SK-N-MC (cell line): Measurements from ENCODE around the gene ZNF784.

Source experiments
- DNase-seq: peaks from one replicate; pipeline ENCODE4 v3.0.0-alpha.2; 2011; ENCODE audit warnings: low read depth, low spot score
- H3K27ac ChIP-seq: fragments of 200-600 bp; sonication (generic); 2 replicates; pipeline ENCODE4 v1.5.1; 2016; ENCODE audit warnings: mixed run types
- H3K36me3 ChIP-seq: fragments of 200-600 bp; sonication (generic); 2 replicates; pipeline ENCODE4 v1.6.1; 2017; ENCODE audit warnings: antibody characterized with exemption, low read length, mixed read lengths; ENCODE audit not compliant: insufficient read depth
- H3K4me3 ChIP-seq: fragments of 200-600 bp; sonication (generic); 2 replicates; pipeline ENCODE4 v1.5.1; 2016
- H3K9ac ChIP-seq: fragments of 200-600 bp; sonication (generic); 2 replicates; pipeline ENCODE4 v1.8.0; 2017; ENCODE audit warnings: mixed run types, mixed read lengths; ENCODE audit not compliant: insufficient read length
- H3K9me3 ChIP-seq: fragments of 200-600 bp; sonication (generic); 2 replicates; pipeline ENCODE4 v1.6.1; 2017; ENCODE audit warnings: low read depth, mild to moderate bottlenecking, antibody characterized with exemption, low read length, moderate library complexity, mixed read lengths
- EZH2 ChIP-seq: fragments of 200-600 bp; sonication (generic); IDR thresholded peaks from one replicate; pipeline ENCODE4 v1.6.1; 2017; ENCODE audit warnings: antibody characterized with exemption
- FOXP2 ChIP-seq: optimal IDR thresholded peaks from 2 replicates; pipeline ENCODE3; 2011; ENCODE audit warnings: mild to moderate bottlenecking, moderate library complexity; ENCODE audit not compliant: insufficient read depth; ENCODE audit errors: extremely low read length, control extremely low read depth
- POLR2AphosphoS5 ChIP-seq: IDR thresholded peaks from 2 replicates; pipeline ENCODE4 v1.6.1; 2012; ENCODE audit warnings: mild to moderate bottlenecking, low read depth, low read length, borderline replicate concordance

Gene ZNF784

GRCh38 chr19:55613930-55614710 is 10.2 kb downstream of the ZNF784 start:
- Histone ChIP-seq H3K9me3 (no peaks in the 10 kb centered on the region), H3K27ac (no peak overlapping the region), H3K36me3 (peaks cover 9% of the 10 kb centered on the region; the same call in 1 of the 2 replicates), H3K4me3 (no peak overlapping the region), H3K9ac (no peak overlapping the region)
- no peak for TF ChIP-seq FOXP2
- TF ChIP-seq POLR2AphosphoS5: no peak
- TF ChIP-seq EZH2: no peak
- no peak for DNase-seq

GRCh38 chr19:55613396-55613795 is 11.0 kb downstream of the ZNF784 start:
- Histone ChIP-seq H3K9me3 (no peaks in the 10 kb centered on the region), H3K27ac (no peak overlapping the region), H3K9ac (no peak overlapping the region), H3K4me3 (no peak overlapping the region), H3K36me3 (peaks cover 9% of the 10 kb centered on the region; the same call in 1 of the 2 replicates)
- DNase-seq: no peak
- TF ChIP-seq EZH2 (no peak), POLR2AphosphoS5 (no peak), FOXP2 (no peak)

GRCh38 chr19:55611983-55612645 is 12.3 kb downstream of the ZNF784 start:
- no peak for TF ChIP-seq POLR2AphosphoS5
- TF ChIP-seq FOXP2: no peak
- TF ChIP-seq EZH2: no peak
- H3K27ac ChIP-seq: 0 out of 2 replicates have a peak overlapping the region, but pooled peaks have one; percentile 13
- peaks cover 9% of the 10 kb centered on the region; the same call in 1 of the 2 replicates for H3K36me3 ChIP-seq
- no peaks in the 10 kb centered on the region for H3K9me3 ChIP-seq
- no peak overlapping the region for H3K4me3 ChIP-seq
- H3K9ac ChIP-seq: no peak overlapping the region
- DNase-seq: no peak

GRCh38 chr19:55611300-55611982 is 12.9 kb downstream of the ZNF784 start:
- DNase-seq: no peak
- Histone ChIP-seq H3K4me3 (no peak overlapping the region), H3K9me3 (no peaks in the 10 kb centered on the region), H3K27ac (no peak overlapping the region), H3K36me3 (peaks cover 6% of the 10 kb centered on the region; the same call in 1 of the 2 replicates), H3K9ac (no peak overlapping the region)
- no peak for TF ChIP-seq EZH2
- no peak for TF ChIP-seq POLR2AphosphoS5
- no peak for TF ChIP-seq FOXP2

- Histone ChIP-seq H3K4me3 (no peak overlapping the region), H3K9ac (no peak overlapping the region), H3K27ac (no peak overlapping the region), H3K36me3 (peaks cover 4% of the 10 kb centered on the region; the same call in 1 of the 2 replicates), H3K9me3 (no peaks in the 10 kb centered on the region)
- TF ChIP-seq FOXP2 (no peak), POLR2AphosphoS5 (no peak), EZH2 (no peak)
- no peak for DNase-seq
Observed at GRCh38 chr19:55609326-55609725, 15.0 kb downstream of the ZNF784 start.

- TF ChIP-seq POLR2AphosphoS5 (no peak), EZH2 (no peak)
- H3K9ac ChIP-seq: peak overlapping the region; percentile 96
- H3K9me3 ChIP-seq: no peaks in the 10 kb centered on the region
- no peak for DNase-seq
- peak overlapping the region; percentile 98 for H3K4me3 ChIP-seq
- H3K27ac ChIP-seq: peak overlapping the region; percentile 58; the same call in 1 of the 2 replicates
- peaks cover 4% of the 10 kb centered on the region; the same call in 1 of the 2 replicates for H3K36me3 ChIP-seq
Observed at GRCh38 chr19:55606817-55607216, 17.5 kb downstream of the ZNF784 start.

GRCh38 chr19:55606471-55606787 is 17.9 kb downstream of the ZNF784 start:
- H3K9me3 ChIP-seq: no peaks in the 10 kb centered on the region
- H3K9ac ChIP-seq: peak overlapping the region; percentile 96
- TF ChIP-seq FOXP2: no peak
- no peak for TF ChIP-seq POLR2AphosphoS5
- no peak for TF ChIP-seq EZH2
- H3K4me3 ChIP-seq: peak overlapping the region; percentile 98
- peaks cover 4% of the 10 kb centered on the region; the same call in 1 of the 2 replicates for H3K36me3 ChIP-seq
- H3K27ac ChIP-seq: peak overlapping the region; percentile 98
- DNase-seq: no peak
